ENCODE measurements around the gene POLN. TPM values are rescaled to one million over a fixed set of nuclear protein-coding genes. Genes with fewer than 3 reads are reported as not detected.
"Not testable (repeated sequence)": the region's sequence is repeated elsewhere in the genome, so short reads cannot be mapped to it uniquely, and the experiment has no call there.

Gene POLN
- total RNA-seq, 1 experiment from 2014 or later = 1.3 TPM

DNA sequence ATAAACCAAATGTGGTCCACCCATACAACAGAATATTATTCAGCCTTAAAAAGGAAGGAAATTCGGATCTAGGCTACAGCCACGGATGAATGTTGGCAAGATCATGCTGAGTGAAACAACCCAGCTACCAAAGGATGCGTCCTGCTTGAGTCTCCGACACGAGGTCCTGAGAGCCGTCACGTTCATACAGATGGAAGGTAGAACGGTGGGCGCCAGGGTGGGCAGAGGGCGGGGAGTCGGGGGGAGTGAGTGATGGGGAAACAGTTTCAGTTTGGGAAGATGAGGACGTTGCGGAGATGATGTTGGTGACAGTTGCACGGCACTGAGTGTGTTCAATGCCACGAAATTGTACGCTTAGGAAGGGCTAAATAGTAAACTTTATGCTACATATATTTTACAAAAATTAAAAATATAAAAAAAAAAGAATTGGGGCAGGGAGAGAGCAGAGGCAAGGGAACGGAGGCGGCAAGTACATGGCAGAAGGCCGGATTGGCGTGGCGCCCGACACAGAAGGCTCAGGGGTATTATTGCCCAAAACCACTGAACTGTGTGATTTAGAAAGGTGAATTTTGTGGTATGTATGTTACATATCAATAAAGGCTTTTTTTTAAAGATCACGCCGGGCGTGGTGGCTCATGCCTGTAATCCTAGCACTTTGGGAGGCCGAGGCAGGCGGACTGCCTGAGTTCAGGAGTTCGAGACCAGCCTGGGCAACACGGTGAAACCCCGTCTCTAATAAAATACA, 34.8 kb upstream of the POLN start:
- CTCF ChIA-PET = no interaction called here
- POLR2A ChIA-PET (ENCODE audit: unreplicated experiment) = no interaction called here

DNA sequence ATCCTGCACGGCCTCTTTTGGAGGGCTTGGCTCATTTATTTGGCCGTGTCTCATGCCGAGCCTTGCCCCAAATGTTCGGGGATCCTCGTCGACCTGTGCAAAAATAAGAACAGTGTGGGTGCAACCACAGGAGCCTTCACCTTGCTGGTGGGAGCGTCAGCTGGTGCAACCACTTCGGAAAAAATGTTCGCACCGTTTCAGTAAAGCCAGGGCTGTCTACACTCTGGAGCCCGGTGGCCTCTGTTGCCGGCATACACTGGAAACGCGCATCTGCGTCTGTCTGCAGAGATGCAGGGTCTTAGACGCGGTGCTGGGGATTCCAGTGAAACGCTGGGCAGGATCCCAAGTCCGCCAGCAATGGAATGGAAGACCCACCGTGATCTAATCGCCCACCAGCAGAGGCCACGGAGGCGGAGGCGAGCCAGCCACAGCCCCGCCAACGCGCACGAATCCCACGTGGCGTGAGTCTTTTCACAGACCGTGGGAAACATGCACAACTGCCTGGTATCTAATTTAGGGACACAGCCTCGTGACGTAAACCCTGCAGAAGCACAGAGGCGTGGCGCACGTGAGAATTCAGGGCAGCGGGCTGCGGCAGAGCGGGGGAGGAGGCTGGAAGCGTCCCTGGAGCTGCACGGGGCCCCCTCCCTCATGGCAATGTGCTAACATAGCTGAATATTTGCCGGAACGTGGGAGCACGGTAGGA, 33.8 kb upstream of the POLN start:
- H3K4me1 ChIP-seq (replicated peaks; ENCODE audit: insufficient read depth) = no peaks in the 10 kb centered on the region
- peaks cover 24% of the 10 kb centered on the region; the same call in 1 of the 2 replicates for H3K27me3 ChIP-seq (ENCODE audit: insufficient read depth, low read depth)
- DNase-seq = no peak
- no peaks in the 10 kb centered on the region for H3K9me3 ChIP-seq (ENCODE audit: insufficient read depth, low read depth)
- no peaks in the 10 kb centered on the region for H3K36me3 ChIP-seq (ENCODE audit: low read depth)
- H3K4me3 ChIP-seq = no peak overlapping the region
- CTCF ChIA-PET = no interaction called here
- no peak overlapping the region for H3K4me2 ChIP-seq
- H3F3A ChIP-seq (ENCODE audit: insufficient read depth, low read depth) = no peaks in the 10 kb centered on the region
- intact Hi-C loops (cut with micrococcal nuclease; ENCODE audit: unreplicated experiment) = no loop called here
- no TSS peak for BruUV-seq (replicated peaks)
- H3K79me2 ChIP-seq (ENCODE audit: low read depth) = no peaks in the 10 kb centered on the region
- no peak overlapping the region for H2AFZ ChIP-seq
- H3K27ac ChIP-seq = no peak overlapping the region
- no peaks in the 10 kb centered on the region for H3K9me2 ChIP-seq (ENCODE audit: insufficient read depth)
- H4K20me1 ChIP-seq (ENCODE audit: insufficient read depth) = no peaks in the 10 kb centered on the region
- TF ChIP-seq, protein P1, sequence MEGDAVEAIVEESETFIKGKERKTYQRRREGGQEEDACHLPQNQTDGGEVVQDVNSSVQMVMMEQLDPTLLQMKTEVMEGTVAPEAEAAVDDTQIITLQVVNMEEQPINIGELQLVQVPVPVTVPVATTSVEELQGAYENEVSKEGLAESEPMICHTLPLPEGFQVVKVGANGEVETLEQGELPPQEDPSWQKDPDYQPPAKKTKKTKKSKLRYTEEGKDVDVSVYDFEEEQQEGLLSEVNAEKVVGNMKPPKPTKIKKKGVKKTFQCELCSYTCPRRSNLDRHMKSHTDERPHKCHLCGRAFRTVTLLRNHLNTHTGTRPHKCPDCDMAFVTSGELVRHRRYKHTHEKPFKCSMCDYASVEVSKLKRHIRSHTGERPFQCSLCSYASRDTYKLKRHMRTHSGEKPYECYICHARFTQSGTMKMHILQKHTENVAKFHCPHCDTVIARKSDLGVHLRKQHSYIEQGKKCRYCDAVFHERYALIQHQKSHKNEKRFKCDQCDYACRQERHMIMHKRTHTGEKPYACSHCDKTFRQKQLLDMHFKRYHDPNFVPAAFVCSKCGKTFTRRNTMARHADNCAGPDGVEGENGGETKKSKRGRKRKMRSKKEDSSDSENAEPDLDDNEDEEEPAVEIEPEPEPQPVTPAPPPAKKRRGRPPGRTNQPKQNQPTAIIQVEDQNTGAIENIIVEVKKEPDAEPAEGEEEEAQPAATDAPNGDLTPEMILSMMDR (conservative IDR thresholded peaks at IDR 0.05) = no peak
- TF ChIP-seq EZH2 (IDR thresholded peaks at IDR 0.05; ENCODE audit: low read depth) = no peak
- POLR2A ChIA-PET (ENCODE audit: unreplicated experiment) = no interaction called here

More for the DNA sequence above, 34.8 kb upstream of the POLN start:
- Histone ChIP-seq H3K9me3 (ENCODE audit: insufficient read depth, low read depth) (no peaks in the 10 kb centered on the region), H3K36me3 (ENCODE audit: low read depth) (no peaks in the 10 kb centered on the region), H3F3A (ENCODE audit: insufficient read depth, low read depth) (no peaks in the 10 kb centered on the region), H2AFZ (no peak overlapping the region), H3K27ac (no peak overlapping the region), H3K4me2 (no peak overlapping the region), H3K79me2 (ENCODE audit: low read depth) (no peaks in the 10 kb centered on the region), H4K20me1 (ENCODE audit: insufficient read depth) (no peaks in the 10 kb centered on the region), H3K4me1 (replicated peaks; ENCODE audit: insufficient read depth) (no peaks in the 10 kb centered on the region), H3K27me3 (ENCODE audit: insufficient read depth, low read depth) (peaks cover 18% of the 10 kb centered on the region; the same call in 1 of the 2 replicates), H3K4me3 (no peak overlapping the region), H3K9me2 (ENCODE audit: insufficient read depth) (no peaks in the 10 kb centered on the region)
- TF ChIP-seq, protein P1 (conservative IDR thresholded peaks at IDR 0.05) = no peak
- TF ChIP-seq EZH2 (IDR thresholded peaks at IDR 0.05; ENCODE audit: low read depth) = no peak
- no TSS peak for BruUV-seq (replicated peaks)
- no peak for DNase-seq
- intact Hi-C loops (cut with micrococcal nuclease; ENCODE audit: unreplicated experiment) = no loop called here

DNA sequence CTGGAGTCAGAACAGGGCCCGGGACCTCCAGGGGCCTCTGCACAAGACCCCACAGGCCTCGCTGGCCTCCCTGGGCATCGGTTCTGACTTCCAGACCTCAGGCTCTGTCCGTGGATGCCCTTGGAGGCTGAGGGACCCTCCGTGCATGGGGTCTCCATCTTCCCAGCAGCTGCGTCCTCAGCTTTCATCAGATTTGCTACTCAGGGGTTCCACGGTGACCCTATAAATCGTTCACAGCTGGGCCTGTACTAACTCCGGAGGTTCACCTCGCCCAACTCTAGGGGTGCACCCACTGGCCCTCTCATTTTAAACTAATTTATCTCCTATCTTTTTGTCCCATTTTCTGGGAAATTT, 33.1 kb upstream of the POLN start:
- DNase-seq; CTCF ChIA-PET; BruUV-seq (replicated peaks); H3K36me3 ChIP-seq (ENCODE audit: low read depth); H3F3A ChIP-seq (ENCODE audit: insufficient read depth, low read depth); H3K9me3 ChIP-seq (ENCODE audit: insufficient read depth, low read depth); H2AFZ ChIP-seq; intact Hi-C loops (cut with micrococcal nuclease; ENCODE audit: unreplicated experiment); H3K27ac ChIP-seq; POLR2A ChIA-PET (ENCODE audit: unreplicated experiment); H3K4me1 ChIP-seq (replicated peaks; ENCODE audit: insufficient read depth); H3K4me2 ChIP-seq; H3K4me3 ChIP-seq; H3K9me2 ChIP-seq (ENCODE audit: insufficient read depth); H3K79me2 ChIP-seq (ENCODE audit: low read depth); H4K20me1 ChIP-seq (ENCODE audit: insufficient read depth): not testable (repeated sequence)
- H3K27me3 ChIP-seq (ENCODE audit: insufficient read depth, low read depth) = peaks cover 29% of the 10 kb centered on the region

All from PC-9 (cell line).